ENCODE results near the gene EP300.
"Not testable (repeated sequence)": the region's sequence is repeated elsewhere in the genome, so short reads cannot be mapped to it uniquely, and the experiment has no call there.

EP300 gene

GRCh38 chr22:41067968-41068367, 24.4 kb upstream of the EP300 start:
- WGBS (ENCODE audit: insufficient coverage), result 95% methylated on average over 9 of the region's 10 CpGs
- CTCF ChIA-PET, result interaction anchor here (0.7 kb wide), 1 partner anchor 44 kb away, joined by 4 read pairs; no protein-coding TSS in a partner anchor

GRCh38 chr22:41070665-41071331, 21.6 kb upstream of the EP300 start:
- Histone ChIP-seq H3K9me3 (ENCODE audit: control extremely low read depth in 1 of 5, control insufficient read depth in 4 of 5, insufficient read depth in 2 of 5, low read depth in 1 of 5, low read length in 4 of 5) (no peaks in the 10 kb centered on the region), H3K4me1 (ENCODE audit: control extremely low read depth in 1 of 4, control insufficient read depth in 4 of 4, insufficient read depth in 4 of 4, low read length in 3 of 4) (peaks cover 0 to 19% (median 5%) of the 10 kb centered on the region in 4 experiments), H3K27ac (ENCODE audit: insufficient read depth in 1 of 2, low read depth in 1 of 2, low read length in 2 of 2, poor library complexity in 1 of 2, severe bottlenecking in 2 of 2) (no peak overlapping the region), H3K27me3 (replicated peaks in 2 of 5; ENCODE audit: control insufficient read depth in 4 of 5, insufficient read depth in 5 of 5, low read length in 4 of 5) (no peaks in the 10 kb centered on the region), H3K4me3 (ENCODE audit: control insufficient read depth in 1 of 7, extremely low read depth in 1 of 7, insufficient read depth in 4 of 7, low read depth in 2 of 7, low read length in 6 of 7) (no peak overlapping the region), H3K36me3 (ENCODE audit: control insufficient read depth in 4 of 4, insufficient read depth in 4 of 4, low read length in 3 of 4) (no peaks in the 10 kb centered on the region)
- ChIA-PET CTCF (no interaction called here), POLR2A (interaction anchor here (0.7 kb wide), 1 partner anchor 39 kb away, joined by 4 read pairs; no protein-coding TSS in a partner anchor)
- no peak for DNase-seq
- 99% methylated on average over 8 of the region's 14 CpGs for WGBS (ENCODE audit: insufficient coverage)

More at GRCh38 chr22:41067968-41068367, 24.4 kb upstream of the EP300 start:
- H3K9me3 ChIP-seq (ENCODE audit: control extremely low read depth in 1 of 5, control insufficient read depth in 4 of 5, insufficient read depth in 2 of 5, low read depth in 1 of 5, low read length in 4 of 5); DNase-seq; H3K36me3 ChIP-seq (ENCODE audit: control insufficient read depth in 4 of 4, insufficient read depth in 4 of 4, low read length in 3 of 4); H3K27ac ChIP-seq (ENCODE audit: insufficient read depth in 1 of 2, low read depth in 1 of 2, low read length in 2 of 2, poor library complexity in 1 of 2, severe bottlenecking in 2 of 2); H3K27me3 ChIP-seq (replicated peaks in 2 of 5; ENCODE audit: control insufficient read depth in 4 of 5, insufficient read depth in 5 of 5, low read length in 4 of 5); POLR2A ChIA-PET; H3K4me3 ChIP-seq (ENCODE audit: control insufficient read depth in 1 of 7, extremely low read depth in 1 of 7, insufficient read depth in 4 of 7, low read depth in 2 of 7, low read length in 6 of 7): not testable (repeated sequence)
- H3K4me1 ChIP-seq (ENCODE audit: control extremely low read depth in 1 of 4, control insufficient read depth in 4 of 4, insufficient read depth in 4 of 4, low read length in 3 of 4), result peaks cover 0 to 19% (median 5%) of the 10 kb centered on the region in 4 experiments

GRCh38 chr22:41074061-41074460, 18.3 kb upstream of the EP300 start:
- DNase-seq, result no peak
- POLR2A ChIA-PET, result no interaction called here
- CTCF ChIA-PET, result no interaction called here
- H3K4me3 ChIP-seq (ENCODE audit: control insufficient read depth in 1 of 7, extremely low read depth in 1 of 7, insufficient read depth in 4 of 7, low read depth in 2 of 7, low read length in 6 of 7), result no peak overlapping the region
- no peaks in the 10 kb centered on the region for H3K9me3 ChIP-seq (ENCODE audit: control extremely low read depth in 1 of 5, control insufficient read depth in 4 of 5, insufficient read depth in 2 of 5, low read depth in 1 of 5, low read length in 4 of 5)
- no peaks in the 10 kb centered on the region for H3K27me3 ChIP-seq (replicated peaks in 2 of 5; ENCODE audit: control insufficient read depth in 4 of 5, insufficient read depth in 5 of 5, low read length in 4 of 5)
- no peak overlapping the region for H3K27ac ChIP-seq (ENCODE audit: insufficient read depth in 1 of 2, low read depth in 1 of 2, low read length in 2 of 2, poor library complexity in 1 of 2, severe bottlenecking in 2 of 2)
- WGBS (ENCODE audit: insufficient coverage), result 92% methylated on average over 11 of the region's 11 CpGs
- no peaks in the 10 kb centered on the region for H3K36me3 ChIP-seq (ENCODE audit: control insufficient read depth in 4 of 4, insufficient read depth in 4 of 4, low read length in 3 of 4)
- H3K4me1 ChIP-seq (ENCODE audit: control extremely low read depth in 1 of 4, control insufficient read depth in 4 of 4, insufficient read depth in 4 of 4, low read length in 3 of 4), result peaks cover 0 to 11% (median 3%) of the 10 kb centered on the region in 4 experiments

GRCh38 chr22:41074466-41074865, 17.9 kb upstream of the EP300 start:
- H3K4me3 ChIP-seq (ENCODE audit: control insufficient read depth in 1 of 7, extremely low read depth in 1 of 7, insufficient read depth in 4 of 7, low read depth in 2 of 7, low read length in 6 of 7), result no peak overlapping the region
- POLR2A ChIA-PET, result no interaction called here
- no peaks in the 10 kb centered on the region for H3K9me3 ChIP-seq (ENCODE audit: control extremely low read depth in 1 of 5, control insufficient read depth in 4 of 5, insufficient read depth in 2 of 5, low read depth in 1 of 5, low read length in 4 of 5)
- CTCF ChIA-PET, result no interaction called here
- over 99% methylated on average over 20 of the region's 22 CpGs for WGBS (ENCODE audit: insufficient coverage)
- H3K27me3 ChIP-seq (replicated peaks in 2 of 5; ENCODE audit: control insufficient read depth in 4 of 5, insufficient read depth in 5 of 5, low read length in 4 of 5), result no peaks in the 10 kb centered on the region
- no peaks in the 10 kb centered on the region for H3K36me3 ChIP-seq (ENCODE audit: control insufficient read depth in 4 of 4, insufficient read depth in 4 of 4, low read length in 3 of 4)
- H3K4me1 ChIP-seq (ENCODE audit: control extremely low read depth in 1 of 4, control insufficient read depth in 4 of 4, insufficient read depth in 4 of 4, low read length in 3 of 4), result peaks cover 0 to 7% (median under 1%) of the 10 kb centered on the region in 4 experiments
- no peak overlapping the region for H3K27ac ChIP-seq (ENCODE audit: insufficient read depth in 1 of 2, low read depth in 1 of 2, low read length in 2 of 2, poor library complexity in 1 of 2, severe bottlenecking in 2 of 2)
- no peak for DNase-seq

- POLR2A ChIA-PET, result no interaction called here
- no peaks in the 10 kb centered on the region for H3K36me3 ChIP-seq (ENCODE audit: control insufficient read depth in 4 of 4, insufficient read depth in 4 of 4, low read length in 3 of 4)
- H3K4me3 ChIP-seq (ENCODE audit: control insufficient read depth in 1 of 7, extremely low read depth in 1 of 7, insufficient read depth in 4 of 7, low read depth in 2 of 7, low read length in 6 of 7), result no peak overlapping the region
- no peaks in the 10 kb centered on the region for H3K27me3 ChIP-seq (replicated peaks in 2 of 5; ENCODE audit: control insufficient read depth in 4 of 5, insufficient read depth in 5 of 5, low read length in 4 of 5)
- no peak overlapping the region for H3K27ac ChIP-seq (ENCODE audit: insufficient read depth in 1 of 2, low read depth in 1 of 2, low read length in 2 of 2, poor library complexity in 1 of 2, severe bottlenecking in 2 of 2)
- CTCF ChIA-PET, result interaction anchor here (0.9 kb wide), 1 partner anchor 52 kb away, joined by 3 read pairs; no protein-coding TSS in a partner anchor
- 94% methylated on average over 25 of the region's 26 CpGs for WGBS (ENCODE audit: insufficient coverage)
- no peak for DNase-seq
- no peaks in the 10 kb centered on the region for H3K9me3 ChIP-seq (ENCODE audit: control extremely low read depth in 1 of 5, control insufficient read depth in 4 of 5, insufficient read depth in 2 of 5, low read depth in 1 of 5, low read length in 4 of 5)
- peaks cover 0 to 3% (median 0%) of the 10 kb centered on the region in 4 experiments for H3K4me1 ChIP-seq (ENCODE audit: control extremely low read depth in 1 of 4, control insufficient read depth in 4 of 4, insufficient read depth in 4 of 4, low read length in 3 of 4)
Observed at GRCh38 chr22:41074941-41075710, 17.3 kb upstream of the EP300 start.

- no peaks in the 10 kb centered on the region for H3K9me3 ChIP-seq (ENCODE audit: control extremely low read depth in 1 of 5, control insufficient read depth in 4 of 5, insufficient read depth in 2 of 5, low read depth in 1 of 5, low read length in 4 of 5)
- H3K4me1 ChIP-seq (ENCODE audit: control extremely low read depth in 1 of 4, control insufficient read depth in 4 of 4, insufficient read depth in 4 of 4, low read length in 3 of 4), result no peaks in the 10 kb centered on the region
- no peak overlapping the region for H3K27ac ChIP-seq (ENCODE audit: insufficient read depth in 1 of 2, low read depth in 1 of 2, low read length in 2 of 2, poor library complexity in 1 of 2, severe bottlenecking in 2 of 2)
- H3K27me3 ChIP-seq (replicated peaks in 2 of 5; ENCODE audit: control insufficient read depth in 4 of 5, insufficient read depth in 5 of 5, low read length in 4 of 5), result no peaks in the 10 kb centered on the region
- CTCF ChIA-PET, result interaction anchor here (0.9 kb wide), 1 partner anchor 53 kb away, joined by 3 read pairs; no protein-coding TSS in a partner anchor
- no peak for DNase-seq
- H3K4me3 ChIP-seq (ENCODE audit: control insufficient read depth in 1 of 7, extremely low read depth in 1 of 7, insufficient read depth in 4 of 7, low read depth in 2 of 7, low read length in 6 of 7), result no peak overlapping the region
- POLR2A ChIA-PET, result no interaction called here
- no peaks in the 10 kb centered on the region for H3K36me3 ChIP-seq (ENCODE audit: control insufficient read depth in 4 of 4, insufficient read depth in 4 of 4, low read length in 3 of 4)
Observed at GRCh38 chr22:41075946-41076345, 16.4 kb upstream of the EP300 start.

- no peak overlapping the region for H3K27ac ChIP-seq (ENCODE audit: insufficient read depth in 1 of 2, low read depth in 1 of 2, low read length in 2 of 2, poor library complexity in 1 of 2, severe bottlenecking in 2 of 2)
- no peaks in the 10 kb centered on the region for H3K36me3 ChIP-seq (ENCODE audit: control insufficient read depth in 4 of 4, insufficient read depth in 4 of 4, low read length in 3 of 4)
- H3K4me1 ChIP-seq (ENCODE audit: control extremely low read depth in 1 of 4, control insufficient read depth in 4 of 4, insufficient read depth in 4 of 4, low read length in 3 of 4), result no peaks in the 10 kb centered on the region
- ChIA-PET CTCF (no interaction called here), POLR2A (no interaction called here)
- no peaks in the 10 kb centered on the region for H3K27me3 ChIP-seq (replicated peaks in 2 of 5; ENCODE audit: control insufficient read depth in 4 of 5, insufficient read depth in 5 of 5, low read length in 4 of 5)
- H3K4me3 ChIP-seq (ENCODE audit: control insufficient read depth in 1 of 7, extremely low read depth in 1 of 7, insufficient read depth in 4 of 7, low read depth in 2 of 7, low read length in 6 of 7), result no peak overlapping the region
- 86% methylated on average over 1 of the region's 1 CpG for WGBS (ENCODE audit: insufficient coverage)
- no peaks in the 10 kb centered on the region for H3K9me3 ChIP-seq (ENCODE audit: control extremely low read depth in 1 of 5, control insufficient read depth in 4 of 5, insufficient read depth in 2 of 5, low read depth in 1 of 5, low read length in 4 of 5)
- DNase-seq, result no peak
Observed at GRCh38 chr22:41076857-41077256, 15.5 kb upstream of the EP300 start.

Measured in common myeloid progenitor, CD34-positive (primary cell).